HTERT RPE-1 (cell line): ENCODE results near the gene ATG7.

Source experiments
- in situ Hi-C: fragments of 300-500 bp; cut with MboI; formaldehyde crosslinking; loops from 4 replicates; pipeline ENCODE4 v1.14.3; 2020; ENCODE audit warnings: low sequenced_read_pairs

ATG7 gene

GRCh38 chr3:11547498-11547897 lies 275.3 kb downstream of the ATG7 start:
- in situ Hi-C loops = no loop called here

DNA sequence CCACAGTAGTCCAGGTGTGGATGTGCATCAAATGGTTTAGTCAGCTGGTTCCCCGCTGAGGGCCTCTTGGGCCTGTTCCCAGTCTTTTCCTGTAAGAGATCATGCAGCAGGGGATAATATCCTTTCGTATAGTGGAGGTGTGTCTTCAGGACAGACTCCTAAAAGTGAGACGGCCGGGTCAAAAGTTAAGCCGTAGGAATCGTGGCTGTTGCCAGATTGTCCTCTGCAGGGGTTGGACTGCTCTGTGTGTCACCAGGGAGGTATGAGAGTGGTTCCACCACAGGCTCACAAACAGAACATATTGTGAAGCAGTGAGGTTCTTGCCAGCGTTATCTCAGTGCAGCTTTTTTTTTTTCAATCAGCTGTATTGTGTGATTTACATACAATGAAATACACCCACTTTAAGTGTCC lies 276.5 kb downstream of the ATG7 start:
- in situ Hi-C loops = no loop called here

DNA sequence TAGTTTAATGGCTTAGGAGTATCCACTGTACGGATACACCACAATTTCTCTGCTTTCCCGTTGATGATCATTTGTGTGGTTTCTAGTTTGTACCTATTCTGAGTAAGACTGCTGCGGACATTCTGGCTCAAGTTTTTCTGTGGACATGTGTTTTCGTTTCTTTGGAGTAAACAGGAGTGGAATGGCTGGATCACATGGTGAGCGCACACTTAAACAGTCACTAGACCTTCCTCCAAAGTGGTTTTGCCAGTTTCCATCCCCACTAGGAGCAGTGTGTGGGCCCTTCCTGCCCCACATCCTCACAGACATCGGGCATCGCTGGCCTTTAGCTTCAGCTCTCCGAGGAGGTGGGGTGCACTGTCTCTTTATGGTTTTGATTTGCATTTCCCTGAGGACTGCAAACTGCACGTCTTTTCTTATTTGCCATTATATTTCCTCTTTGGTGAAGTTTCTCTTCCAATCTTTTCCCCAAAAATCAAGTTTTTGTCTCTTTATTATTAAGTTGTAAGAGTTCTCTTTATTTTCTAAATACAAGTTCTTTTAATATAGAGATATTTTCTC lies 277.5 kb downstream of the ATG7 start:
- in situ Hi-C loops = no loop called here

- in situ Hi-C loops = no loop called here
These were observed 278.8 kb downstream of the ATG7 start for GRCh38 chr3:11551036-11551435.

- in situ Hi-C loops = no loop called here
These were observed 280.4 kb downstream of the ATG7 start for GRCh38 chr3:11552289-11553264.

- in situ Hi-C loops = no loop called here
These were observed 281.4 kb downstream of the ATG7 start for GRCh38 chr3:11553436-11554235.

DNA sequence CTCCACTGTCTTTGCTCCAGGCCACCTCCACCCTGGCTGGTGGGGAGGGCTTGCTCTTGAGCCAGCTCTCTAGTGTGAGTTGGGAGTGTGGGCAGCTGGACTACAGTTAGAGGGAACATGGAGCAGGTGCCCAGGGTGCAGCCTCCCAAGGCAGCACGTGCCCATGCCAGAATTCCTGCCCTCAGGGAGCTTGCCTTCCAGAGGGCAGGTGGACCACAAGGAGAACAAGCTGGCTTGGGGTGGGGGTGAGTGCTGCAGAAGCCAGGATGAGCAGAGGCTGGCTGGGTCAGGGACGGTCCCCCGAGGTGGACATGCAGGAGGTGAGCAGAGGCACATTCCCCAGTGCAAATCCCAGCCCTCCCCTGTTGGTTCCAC lies 282.0 kb downstream of the ATG7 start:
- in situ Hi-C loops = no loop called here

DNA sequence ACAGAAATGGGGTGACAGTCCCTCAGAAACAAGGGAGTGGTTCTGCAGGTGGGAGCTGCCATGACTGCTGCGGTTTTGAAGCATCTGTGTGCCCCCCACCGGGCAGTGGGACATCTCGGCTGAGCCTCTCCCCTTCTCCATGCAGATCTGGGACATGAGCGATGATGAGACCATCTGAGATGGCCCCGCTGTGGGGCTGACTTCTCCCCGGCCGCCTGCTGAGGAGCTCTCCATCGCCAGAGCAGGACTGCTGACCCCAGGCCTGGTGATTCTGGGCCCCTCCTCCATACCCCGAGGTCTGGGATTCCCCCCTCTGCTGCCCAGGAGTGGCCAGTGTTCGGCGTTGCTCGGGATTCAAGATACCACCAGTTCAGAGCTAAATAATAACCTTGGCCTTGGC lies 282.5 kb downstream of the ATG7 start:
- in situ Hi-C loops = no loop called here

GRCh38 chr3:11555211-11555782 lies 283.1 kb downstream of the ATG7 start:
- in situ Hi-C loops = no loop called here

- in situ Hi-C loops = no loop called here
These were observed 283.9 kb downstream of the ATG7 start for GRCh38 chr3:11555881-11556633.

DNA sequence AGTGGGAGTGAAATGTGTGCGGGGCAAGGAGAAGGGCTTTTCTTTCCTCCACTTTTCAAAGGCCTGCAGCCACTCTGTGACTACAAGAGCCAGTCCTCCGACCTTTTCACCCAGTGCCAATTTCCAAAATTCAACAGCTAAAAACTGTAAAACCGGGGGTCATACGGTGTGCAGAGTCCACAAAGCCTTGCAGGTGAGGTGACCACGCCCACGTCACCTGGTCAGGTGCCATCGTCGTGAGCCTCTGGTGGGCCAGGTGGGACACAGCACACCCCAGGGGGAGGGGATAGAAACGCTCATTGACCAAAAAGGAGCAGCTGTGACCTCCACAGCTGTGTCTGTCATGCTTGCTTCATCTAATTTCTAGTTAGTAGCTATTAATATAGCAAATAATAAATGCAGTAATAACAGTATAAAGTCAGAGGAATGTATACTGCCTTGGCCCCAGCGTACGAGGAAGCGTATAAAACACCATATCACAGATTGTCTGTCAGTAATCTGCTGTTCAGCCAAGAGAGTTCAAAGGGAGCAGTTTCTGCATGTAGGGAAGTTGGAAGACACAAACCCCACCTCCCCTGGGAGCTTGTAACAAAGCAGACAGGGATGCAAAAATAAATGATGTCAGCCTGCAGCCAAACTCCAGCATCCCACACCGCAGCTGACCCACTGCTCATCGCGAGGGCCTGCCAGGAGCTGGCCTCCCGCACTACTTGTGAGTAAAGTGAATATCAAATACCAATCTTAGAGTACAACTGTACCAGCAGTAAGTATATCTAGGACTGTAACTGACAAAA lies 284.9 kb downstream of the ATG7 start:
- in situ Hi-C loops = no loop called here

GRCh38 chr3:11558002-11558401 lies 285.8 kb downstream of the ATG7 start:
- in situ Hi-C loops = no loop called here

- in situ Hi-C loops = no loop called here
These were observed 286.3 kb downstream of the ATG7 start for GRCh38 chr3:11558411-11558903.

DNA sequence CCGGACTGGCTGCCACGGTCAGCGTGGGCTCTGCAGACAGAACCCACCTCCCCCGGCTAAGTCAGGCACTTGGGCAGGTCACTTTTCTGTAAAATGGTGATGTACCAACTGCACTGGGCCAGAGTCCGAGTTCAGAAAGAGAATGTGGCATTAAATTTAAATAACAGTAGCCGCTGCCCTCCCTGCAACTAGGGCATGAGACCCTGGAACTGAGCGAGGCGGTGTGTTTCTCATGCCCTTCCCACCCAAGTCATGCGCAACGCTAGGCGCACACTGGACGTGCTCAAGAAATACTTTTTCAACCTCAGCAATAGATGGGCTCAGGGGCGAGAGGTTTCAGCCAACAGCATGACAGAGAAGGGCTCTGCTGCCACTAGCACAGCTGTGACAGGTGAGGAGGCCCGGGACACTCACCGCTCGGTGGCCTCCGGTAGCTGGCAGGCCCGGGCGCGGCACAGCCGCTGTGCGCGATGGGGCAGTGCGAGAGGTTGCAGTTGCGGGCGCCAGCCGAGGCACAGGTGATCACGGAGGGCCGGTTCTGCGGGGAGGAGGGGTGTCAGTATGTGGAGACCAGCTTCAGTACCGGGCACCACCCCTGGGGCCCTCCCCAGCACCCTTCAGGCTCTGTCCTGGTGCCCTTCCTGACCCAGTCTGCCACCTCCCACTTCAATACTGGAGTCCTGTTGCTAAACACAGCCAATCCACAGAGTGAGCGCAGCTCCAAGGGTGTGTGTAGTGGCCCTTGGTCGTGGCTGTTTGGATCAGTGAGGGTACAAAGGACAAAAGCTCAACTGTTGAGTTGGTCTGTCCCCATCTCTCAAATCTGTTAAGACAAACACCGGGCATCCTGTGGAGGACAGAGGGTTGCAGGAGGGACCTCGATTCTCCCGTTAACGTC lies 287.0 kb downstream of the ATG7 start:
- in situ Hi-C loops = no loop called here

- in situ Hi-C loops = no loop called here
These were observed 287.8 kb downstream of the ATG7 start for GRCh38 chr3:11559816-11560633.

DNA sequence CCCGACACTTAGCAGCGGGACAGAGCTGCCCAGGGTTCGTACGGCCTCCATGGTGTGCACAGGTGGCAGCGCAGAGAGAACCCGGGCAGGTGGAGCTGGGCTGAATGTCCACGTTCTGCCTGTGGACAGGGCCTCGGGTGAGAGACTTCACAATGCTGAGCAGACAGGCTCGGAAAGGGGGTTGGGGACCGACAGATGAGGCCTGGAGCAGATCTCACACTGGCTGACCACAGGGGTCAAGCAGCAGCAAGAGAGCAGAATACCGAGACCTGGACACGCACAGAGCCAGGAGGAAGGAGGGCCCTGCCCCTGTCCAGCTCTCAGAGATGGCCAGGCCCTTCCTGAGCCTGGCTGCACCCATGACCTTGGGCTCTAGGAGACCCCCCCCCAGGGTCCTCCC lies 288.5 kb downstream of the ATG7 start:
- in situ Hi-C loops = no loop called here

DNA sequence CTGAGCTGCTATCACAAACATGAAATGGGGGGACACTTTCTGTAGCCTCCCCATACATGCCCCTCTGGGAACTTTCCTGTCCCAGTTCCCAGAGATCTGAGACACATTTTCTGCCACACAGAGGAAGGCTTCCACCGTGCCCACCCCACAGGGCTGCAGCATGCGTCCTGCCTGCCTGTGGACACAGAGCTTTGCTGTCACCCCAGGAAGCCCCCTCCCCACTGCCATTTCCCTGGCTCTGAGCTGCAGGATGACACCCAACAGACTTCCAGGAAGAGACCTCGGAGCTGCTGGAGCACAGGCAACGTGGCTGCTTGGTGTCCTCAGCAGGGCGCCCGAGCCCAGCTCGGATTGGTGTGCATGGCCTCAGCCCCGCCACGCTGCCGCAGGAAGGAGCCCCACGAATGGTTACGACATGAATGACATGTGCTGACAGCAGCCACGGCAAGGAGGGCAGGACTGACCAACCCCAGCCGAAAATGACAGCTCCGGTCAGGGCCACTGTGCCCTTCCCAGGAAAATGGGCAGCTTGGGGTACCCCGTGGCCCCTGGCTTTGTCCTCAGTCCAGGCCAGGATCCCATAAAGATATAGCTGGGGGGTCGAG lies 290.2 kb downstream of the ATG7 start:
- in situ Hi-C loops = no loop called here
